ENCODE data around the gene ZNF22.
A peak's percentile ranks its signal among the peaks of the same experiment; 100 is the strongest.

Gene ZNF22

DNA sequence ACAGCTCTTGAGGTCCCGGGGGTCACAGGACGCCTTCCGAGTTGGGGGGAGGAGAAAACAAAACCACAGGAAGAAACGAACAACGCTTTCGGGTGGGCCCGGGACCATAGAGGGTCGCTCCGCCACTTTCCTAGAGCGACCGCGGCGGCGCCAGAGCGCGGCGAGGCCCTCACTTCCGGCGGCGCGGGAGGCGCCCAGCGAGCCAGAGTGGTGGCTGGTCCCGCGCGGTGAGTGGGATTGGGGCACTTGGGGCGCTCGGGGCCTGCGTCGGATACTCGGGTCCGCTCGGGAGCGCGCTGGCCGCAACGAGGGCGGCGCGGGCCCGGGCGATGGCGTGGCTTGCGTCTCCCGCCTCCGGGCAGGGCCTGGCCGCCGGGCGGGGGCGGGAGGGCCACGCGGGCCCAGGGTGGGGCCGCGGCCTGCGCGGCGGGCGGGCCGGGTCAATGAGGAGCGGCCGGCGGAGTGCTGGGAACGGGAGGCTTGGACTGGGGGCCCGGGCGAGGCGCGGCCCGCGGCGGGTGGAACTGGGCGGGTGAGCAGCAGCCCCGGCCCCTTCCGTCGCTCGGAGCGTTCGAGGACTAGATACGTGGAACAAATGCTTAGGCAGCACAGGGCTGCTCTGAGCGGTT is at the start of gene ZNF22:
TSS of gene ZNF22 (plus strand) at position 172 of the 629 bp plus-strand sequence. CDS start 2,446 bp downstream, outside the sequence.
- peak; percentile 73 for DNase-seq (ENCODE audit: low spot score)

DNA sequence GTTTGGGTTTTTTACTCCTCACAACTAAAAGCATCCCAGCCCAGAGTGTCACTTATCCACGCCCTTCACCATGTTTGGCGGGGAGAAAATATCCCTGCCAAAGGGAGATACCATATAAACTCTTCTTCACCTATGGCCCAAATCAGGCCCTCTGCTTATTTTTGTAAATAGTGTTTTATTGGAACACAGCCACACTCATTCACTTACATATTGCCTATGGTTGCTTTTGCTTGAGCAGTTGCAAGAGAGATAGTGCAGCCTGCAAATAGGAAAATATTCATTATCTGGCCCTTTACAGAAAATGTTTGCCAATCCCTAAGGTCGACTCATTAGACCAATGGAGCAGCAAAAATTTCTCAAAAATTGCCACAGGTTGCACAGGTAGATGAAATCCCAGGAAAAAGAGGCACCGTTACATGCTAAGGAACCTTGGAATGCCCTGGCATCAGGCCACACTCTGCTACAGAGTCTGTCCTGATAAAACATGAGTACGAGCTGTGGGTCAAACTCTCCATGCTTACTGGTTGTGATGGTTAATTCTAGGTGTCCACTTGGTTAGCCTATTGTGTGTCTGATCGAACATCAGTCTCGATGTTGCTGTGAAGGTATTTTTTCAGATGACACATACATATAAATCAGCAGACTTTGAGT is 49.0 kb upstream of the ZNF22 start:
- no peak for DNase-seq (ENCODE audit: low spot score)

DNA sequence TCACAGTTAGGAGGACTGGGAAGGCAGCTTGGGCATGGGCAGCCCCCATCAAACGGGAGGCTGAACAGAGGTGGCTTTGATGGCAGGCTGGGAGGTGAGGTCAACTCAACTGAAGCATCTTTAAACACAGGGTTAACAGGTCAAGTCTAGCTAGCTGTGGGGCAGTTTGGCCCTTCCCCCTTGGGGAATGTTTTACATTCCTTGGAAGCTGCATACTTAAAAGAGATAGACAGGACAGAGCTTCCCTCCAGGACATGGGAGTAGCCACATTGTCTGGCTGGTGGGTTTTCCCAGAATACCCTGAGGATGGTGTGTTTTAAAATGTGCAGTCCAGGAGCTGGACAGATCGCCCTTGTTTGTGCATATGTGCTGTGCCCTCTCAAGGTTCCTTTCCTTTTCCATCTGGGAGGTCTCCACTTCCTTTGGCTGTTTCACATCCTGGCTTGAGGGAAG is 47.9 kb upstream of the ZNF22 start:
- no peak for DNase-seq (ENCODE audit: low spot score)

DNA sequence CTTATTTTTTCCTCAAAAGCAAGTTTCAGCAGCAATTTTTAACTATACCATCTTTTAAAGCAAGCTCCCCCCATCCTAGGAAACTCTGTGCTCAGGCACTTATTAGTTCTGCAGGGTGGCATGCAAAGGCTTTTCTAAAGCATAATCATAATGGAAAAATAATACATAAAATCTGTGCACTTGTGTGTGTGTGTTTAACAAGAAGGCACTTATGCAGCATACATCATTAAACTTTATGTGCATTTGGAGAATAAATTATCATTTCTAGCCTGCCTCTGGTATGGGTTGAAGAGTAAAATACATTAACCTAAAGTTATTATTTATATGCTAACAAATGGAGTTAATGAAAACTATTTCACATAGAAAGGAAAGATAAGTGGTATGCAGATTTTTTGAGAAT is 46.7 kb upstream of the ZNF22 start:
- no peak for DNase-seq (ENCODE audit: low spot score)

DNA sequence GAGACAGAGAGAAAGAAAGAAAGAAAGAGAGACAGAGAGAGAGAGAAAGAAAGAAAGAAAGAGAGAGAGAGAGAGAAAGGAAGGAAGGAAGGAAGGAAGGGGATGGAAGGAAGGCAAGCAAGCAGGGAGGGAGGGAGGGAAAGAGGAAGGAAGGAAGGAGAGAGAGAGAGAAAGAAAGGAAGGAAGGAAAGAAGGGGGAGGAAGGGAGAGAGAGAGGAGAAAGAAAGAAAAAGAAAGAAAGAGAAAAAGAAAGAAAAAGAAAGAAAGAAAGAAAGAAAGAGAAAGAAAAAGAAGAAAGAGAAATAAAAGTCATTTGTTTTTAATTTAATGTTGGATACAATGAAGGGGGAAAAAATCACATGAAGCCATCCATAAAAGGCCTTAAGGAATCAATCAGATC is 45.8 kb upstream of the ZNF22 start:
- no peak for DNase-seq (ENCODE audit: low spot score)

DNA sequence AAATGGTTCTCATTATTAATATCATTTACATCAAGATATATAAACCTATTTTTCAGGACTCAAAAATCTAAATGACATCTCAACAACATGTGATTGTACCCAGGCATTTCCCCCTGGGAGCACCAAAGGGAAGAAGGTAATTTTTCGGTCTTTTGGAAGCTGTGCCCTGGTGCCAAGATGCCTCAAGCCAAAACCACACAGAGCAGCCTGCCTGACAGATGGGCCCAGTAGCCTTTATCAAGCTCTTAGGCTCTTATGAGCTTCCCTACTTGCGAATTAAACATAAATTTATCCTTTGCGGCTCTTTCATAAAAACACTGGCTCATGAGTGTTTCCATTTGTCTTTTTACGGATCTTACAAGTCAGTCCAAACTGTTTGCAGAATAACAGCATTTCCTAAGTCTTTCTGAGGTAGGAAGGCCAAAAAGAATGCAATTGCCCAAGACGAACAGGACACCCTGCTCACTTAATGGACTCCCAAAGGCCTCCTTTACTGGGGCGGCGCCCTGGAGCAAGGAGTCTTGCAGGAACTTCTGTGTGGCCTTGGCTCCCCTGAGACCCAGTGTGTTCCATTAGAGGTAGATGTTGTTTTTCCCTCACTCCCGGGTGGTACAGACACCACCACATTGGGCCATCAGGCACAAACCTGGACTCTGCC is 45.2 kb upstream of the ZNF22 start:
- no peak for DNase-seq (ENCODE audit: low spot score)

DNA sequence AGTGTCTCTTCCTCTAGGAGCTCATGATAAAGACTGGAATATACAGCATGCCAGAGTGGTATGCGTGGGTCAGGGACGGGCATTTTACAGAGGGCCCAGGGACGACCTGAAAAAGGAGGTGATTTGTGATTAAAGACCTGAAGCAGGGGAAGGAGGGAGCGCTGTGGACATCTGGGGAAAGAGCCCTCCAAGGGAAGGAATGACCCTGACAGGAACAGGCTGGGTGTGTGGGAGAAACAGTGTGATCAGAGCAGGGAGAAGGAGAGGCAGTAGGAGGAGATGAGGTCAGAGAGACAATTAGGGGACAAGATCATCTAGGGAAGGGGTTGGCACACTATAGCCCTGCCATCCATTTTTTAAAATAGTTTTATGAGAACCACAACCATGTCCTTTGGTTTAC is 44.5 kb upstream of the ZNF22 start:
- DNase-seq (ENCODE audit: low spot score), result no peak

DNA sequence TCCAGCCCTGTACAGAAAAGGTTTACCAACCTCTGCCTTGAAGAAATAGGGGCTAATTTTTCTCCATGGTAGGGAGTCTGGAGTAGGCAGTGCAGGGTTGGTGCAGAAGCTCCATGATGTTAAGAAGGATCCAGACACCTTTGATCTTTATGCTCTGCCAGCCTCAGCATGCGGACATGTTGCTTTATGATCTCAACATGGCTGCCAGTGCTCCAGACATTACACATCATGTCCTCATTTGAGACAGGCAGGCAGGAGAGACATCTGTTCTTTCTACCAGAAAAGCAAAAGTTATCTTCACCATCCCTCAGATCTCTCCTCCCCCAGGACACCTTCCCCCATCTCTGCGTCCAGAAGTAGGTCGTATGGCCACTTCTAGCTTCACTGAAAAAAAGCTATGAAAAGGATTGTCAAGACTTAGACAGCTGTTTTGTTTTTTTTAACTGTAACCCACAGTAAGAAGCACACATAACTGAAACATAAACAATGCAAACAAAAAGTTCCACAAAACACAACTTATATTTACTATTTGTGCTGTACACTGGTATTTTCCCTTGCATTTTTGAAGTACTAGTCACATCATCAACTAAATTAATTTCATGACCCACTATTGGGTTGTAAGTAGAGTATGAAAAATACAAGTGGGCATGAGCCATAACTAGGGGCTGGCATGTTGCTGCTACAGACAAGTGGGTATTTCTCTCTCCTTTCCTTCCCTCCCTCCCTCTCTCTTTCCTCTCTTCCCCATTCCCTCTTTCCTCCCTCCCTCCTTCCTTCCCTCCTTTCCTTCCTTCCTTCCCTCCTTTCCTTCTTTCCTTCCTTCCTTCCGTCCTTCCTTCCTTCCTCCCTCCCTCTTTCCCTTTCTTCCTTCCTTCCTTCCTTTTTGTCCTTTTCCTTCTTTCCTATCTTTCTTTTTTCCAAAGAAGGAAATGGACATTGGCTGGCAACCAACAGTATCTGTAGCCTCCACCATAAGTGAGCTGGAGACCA is 43.7 kb upstream of the ZNF22 start:
- DNase-seq (ENCODE audit: low spot score), result no peak

DNA sequence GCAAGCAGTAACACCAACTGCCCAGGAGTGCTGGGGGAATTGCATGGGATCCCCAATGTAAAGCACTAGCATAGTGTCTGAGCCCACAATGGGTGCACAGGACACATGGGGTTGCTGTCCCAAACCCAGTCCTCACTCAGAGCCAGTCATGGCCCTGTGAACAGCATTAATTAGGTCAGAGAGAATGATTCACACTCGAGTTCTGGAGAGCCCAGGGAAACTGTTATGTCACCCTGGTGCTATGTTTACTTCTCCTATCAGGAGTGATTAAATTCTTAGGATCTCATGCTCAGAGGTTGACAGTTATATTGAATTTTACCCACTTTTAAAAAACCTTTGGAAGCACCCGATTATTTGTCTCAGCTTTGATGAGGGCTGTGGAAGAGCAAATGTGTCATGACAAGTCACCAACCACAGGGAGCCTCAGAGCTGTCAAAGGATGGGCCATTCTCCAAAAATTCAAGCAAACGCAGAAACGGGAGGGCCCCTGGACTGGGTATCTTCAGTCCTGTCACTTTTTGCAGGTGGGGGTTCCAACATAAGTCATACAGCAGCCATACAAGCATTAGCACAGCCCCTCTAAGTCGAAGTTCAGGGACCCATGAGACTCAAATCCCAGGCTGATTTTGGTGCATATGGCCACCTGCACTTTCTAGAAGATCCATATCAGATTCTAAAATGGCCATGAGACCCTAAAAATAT is 42.4 kb upstream of the ZNF22 start:
- DNase-seq (ENCODE audit: low spot score), result no peak

DNA sequence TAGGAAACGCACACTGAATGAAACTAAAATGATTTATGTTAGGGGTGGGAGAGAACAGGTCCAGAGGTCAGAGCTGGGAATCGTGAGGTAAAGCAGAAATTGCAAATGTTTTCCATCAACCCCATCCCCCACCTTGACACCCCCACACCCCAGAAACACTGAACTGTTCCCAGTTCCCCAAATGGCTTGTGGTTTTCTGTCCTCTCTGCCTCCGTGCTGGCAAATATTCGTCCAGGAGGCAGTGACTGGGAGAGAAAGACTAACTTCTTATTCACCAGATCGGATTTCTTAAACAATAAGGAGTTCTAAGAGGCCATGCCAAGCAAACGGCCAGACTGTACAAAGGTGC is 41.9 kb upstream of the ZNF22 start:
- no peak for DNase-seq (ENCODE audit: low spot score)

DNA sequence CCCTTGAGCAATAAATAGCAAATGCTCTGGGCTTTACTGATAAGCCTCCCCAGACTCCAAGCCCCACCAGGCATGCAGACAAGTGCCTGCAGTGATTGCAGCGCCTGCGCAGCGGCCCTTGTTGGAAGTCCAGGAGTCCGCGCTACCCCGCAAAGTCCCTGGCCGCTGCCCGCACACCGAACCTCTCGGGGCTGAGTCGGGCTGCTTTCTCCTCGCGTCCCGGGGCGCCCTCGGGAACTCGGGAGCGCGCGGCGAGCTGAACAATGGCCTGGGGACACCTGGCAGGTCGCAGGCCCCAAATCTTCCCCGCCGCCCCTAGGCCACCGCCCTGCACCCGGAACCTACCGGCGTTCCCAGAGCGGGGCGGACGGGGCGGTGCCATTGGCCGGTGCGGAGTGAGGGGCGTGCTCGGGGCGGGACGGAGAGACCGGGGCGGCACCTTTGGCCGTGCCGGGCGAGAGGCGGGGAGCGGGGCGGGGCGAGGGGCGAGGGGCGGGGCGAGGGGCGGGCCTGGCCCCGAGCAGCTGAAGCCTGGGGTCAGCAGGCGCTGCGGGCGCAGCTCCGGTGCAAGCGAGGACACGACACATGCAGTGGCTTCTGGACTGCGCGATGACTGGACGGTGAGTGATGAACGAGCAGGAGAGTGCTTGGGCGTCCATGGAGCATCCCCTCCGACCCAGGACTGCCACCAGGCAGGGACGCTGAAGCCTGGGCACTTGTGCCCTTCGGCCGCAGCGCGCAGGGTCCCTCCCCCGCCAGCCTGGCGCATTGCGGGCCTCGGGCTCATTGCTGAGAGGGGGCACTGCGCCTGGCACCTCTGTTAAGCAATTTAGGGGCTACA is 41.3 kb upstream of the ZNF22 start, which contains the start of gene RASSF4:
TSS of gene RASSF4 (plus strand) at position 556 of the 841 bp plus-strand sequence. CDS start 10,401 bp downstream, outside the sequence.
- DNase-seq (ENCODE audit: low spot score), result peak; percentile 89

DNA sequence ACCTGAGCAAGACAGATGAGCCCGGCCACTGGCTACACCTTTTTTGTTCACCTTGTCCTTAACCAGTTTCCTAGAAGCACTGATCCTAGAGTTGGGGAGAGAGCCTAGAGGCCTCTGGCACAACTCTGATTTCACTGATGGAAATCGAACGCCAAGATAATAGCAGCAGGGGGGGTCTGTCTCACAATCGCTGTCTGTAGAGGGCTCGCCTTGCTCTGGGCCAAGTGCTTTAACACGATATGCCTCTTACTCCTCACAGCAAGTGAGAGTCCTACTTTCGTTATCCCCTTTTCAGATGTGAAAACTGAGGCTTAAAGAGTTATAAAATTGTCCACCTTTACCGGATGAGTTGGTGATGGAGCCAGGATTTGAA is 40.6 kb upstream of the ZNF22 start:
- no peak for DNase-seq (ENCODE audit: low spot score)

DNA sequence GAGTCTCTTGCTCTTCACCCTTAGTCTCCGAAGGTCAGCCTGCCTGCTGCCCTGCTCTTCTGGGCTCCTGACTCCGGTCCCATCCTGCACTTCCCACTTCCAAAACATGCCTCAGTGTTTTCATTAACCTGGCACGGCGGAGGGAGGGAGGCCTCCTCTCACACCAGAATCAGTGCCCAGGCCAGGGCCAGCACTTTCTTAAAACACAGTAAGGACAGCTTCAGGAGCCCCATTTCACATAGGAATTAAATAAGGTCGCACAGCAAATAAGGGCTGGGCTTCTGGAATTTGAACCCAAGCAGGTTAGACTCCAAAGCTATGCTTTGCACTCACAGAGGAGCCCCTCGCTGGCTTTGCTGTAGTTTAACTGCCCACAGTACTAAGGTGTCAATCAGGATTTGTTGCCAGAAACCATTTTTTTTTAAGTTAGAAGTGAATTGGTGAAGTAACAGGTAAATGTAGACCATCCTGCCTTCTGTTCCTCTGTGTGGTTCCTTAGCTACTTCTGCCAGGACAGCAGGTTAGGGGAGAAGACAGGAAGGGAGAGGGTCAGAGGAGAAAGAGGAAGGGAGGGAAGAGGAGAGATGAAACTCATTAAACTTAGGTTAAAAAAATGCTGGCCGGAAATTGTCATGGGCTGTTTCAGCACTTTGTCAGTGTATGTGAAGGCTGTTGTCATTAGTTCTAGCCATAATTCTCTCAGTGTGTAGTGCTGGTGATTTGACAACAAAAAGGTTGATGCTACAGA is 40.1 kb upstream of the ZNF22 start:
- DNase-seq (ENCODE audit: low spot score), result no peak

DNA sequence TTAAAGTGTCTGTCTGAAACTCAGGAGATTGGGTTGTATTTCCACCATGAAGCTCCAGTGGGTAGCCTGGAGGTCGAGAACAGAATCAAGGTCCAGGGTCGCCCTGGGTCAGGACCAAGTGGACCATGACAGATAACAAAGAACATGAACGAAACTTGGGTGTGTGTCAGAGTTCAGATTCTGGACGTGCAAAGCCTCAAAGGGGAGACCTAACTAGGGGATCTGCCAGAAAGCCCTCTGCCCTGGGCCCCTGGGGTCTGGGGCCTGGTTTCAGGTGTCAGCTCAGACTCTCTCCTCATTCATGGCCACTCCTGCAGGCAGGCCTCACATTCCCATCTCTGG is 39.5 kb upstream of the ZNF22 start:
- no peak for DNase-seq (ENCODE audit: low spot score)

DNA sequence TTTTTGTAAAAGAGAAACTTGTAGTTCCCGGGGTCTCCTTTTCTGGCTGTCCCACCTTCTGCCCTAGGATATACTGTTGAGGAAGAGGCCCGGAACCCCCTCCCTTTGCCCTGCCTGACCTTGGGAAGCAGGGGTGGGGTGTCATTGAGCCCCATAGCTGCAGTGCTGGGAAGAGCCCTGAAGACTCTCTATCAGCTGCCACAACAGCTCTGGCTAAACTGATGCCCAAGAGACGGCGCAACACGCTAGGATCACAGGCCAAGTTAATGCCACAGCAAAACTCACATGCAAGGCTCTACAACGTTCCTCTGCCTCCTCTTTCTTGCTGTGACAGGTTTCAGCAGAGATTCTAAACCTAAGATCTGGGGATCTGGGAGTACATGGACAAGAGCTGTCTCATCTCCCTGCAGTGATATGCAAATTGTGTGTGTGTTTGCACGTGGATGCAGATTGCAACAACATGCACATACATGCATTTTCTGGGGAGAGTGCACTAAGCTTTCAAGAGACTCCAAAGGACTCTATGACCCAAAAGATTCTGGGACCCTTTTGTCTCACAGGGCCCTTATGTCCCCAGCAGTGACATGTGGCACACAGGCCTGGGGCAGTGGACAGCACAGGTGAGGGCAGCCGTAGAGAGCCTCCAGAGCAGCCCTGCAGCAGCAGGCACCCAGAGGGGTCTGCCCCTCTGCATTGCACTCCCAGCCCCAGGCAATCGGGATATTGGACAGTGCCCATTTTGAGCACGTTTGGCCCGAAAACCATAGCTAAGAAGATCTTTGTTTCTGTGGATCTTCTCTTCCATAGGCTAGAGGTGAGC is 38.6 kb upstream of the ZNF22 start:
- no peak for DNase-seq (ENCODE audit: low spot score)

DNA sequence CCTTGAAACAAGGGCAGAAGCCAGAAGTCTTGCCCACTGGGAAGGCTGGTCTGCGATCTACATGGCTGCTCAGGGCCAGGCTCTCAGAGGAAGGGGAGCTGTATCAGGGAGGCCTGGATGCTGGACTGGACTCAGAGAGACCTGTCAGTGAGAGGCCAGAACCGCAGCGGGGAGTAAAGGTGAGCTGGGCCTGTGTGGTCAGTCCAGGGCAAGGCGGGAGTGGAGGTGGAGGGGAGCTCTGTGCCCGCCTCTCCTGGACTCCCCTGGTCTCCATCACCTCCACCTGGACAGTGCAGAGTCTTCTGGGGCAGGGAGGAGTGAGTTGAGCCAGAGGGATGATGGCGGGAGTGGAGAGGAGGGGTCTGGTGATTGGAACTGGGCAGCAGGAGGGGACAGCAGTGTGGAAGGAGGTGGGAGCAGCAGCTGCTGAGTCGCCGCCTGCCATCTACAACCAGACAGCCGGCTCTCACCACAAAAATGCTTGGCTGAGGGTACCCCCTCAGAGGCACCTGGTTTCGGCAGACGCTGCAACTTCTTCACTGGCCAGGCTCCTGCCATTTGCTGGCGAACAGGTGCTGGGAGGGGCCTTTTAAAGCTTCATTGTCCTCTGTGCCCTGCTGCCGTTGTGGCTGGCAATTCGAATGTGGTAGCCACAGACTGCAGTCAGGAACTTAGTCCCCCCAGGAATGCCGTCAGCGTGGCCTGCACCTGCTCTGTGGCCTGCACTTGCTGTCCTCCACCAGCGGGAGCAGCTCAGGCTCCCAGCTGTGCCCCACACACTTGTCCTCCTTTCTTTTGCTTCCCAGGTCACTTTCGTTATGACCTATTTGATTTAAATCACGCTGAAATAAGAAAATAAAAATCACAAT is 37.6 kb upstream of the ZNF22 start:
- DNase-seq (ENCODE audit: low spot score), result no peak

DNA sequence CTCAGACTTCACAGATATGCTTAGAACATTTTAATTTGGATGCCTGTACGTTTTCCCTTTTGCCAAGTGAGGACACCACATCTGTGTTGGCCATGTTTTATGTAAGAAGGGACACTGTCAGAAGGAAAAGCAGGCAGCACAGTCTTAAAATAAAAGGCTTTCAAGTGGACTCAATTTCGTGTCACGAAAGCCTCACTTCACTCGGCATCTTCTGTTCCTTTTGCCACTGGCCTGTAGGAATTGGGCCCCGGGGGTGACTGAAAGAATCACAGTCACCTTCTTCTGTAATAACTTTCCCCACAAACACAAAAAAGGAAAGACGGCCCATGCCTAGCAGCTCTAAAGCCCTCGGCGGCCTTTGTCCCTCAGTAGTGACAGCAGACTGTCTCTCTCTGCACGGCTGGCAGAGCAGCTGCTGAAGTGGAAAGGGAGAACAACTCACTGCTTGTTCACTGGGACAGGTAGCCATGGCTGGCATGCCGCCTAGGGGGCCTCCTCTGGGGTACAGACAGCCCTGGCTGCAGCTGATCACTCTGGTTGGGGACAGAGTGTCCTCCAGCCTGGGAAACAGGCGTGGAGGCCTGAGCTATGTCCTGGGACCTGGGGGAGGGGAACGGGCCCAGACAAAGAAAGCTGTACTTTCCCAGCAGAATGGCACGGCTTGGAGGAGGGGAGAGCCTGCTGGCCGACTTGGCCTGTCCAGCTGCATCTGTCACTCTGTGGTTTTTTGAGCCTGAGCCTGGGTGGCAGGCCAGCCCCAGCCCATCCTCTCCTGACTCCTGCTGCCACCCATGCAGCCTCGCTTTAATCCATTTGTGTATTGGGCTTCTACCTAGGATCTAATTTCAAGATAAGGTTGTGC is 36.7 kb upstream of the ZNF22 start:
- no peak for DNase-seq (ENCODE audit: low spot score)
